SJCRH30 (cell line): ENCODE measurements around the gene EVI5L. TPM values are rescaled to one million over a fixed set of nuclear protein-coding genes. Genes with fewer than 3 reads are reported as not detected.
A peak's percentile ranks its signal among the peaks of the same experiment; 100 is the strongest.

ENCODE experiments used
- DNase-seq, 2 experiments: peaks; one replicate each; pipeline ENCODE4 v3.0.0-alpha.2; 2015 to 2020
- H3K27ac ChIP-seq: fragments of 250-450 bp; sonication (Bioruptor Pico); 2 replicates; pipeline ENCODE4 v1.5.1; 2020; ENCODE audit warnings: mild to moderate bottlenecking, moderate library complexity
- H3K27me3 ChIP-seq: fragments of 250-450 bp; sonication (Bioruptor Pico); 2 replicates; pipeline ENCODE4 v1.5.1; 2020; ENCODE audit warnings: mild to moderate bottlenecking, moderate library complexity
- H3K36me3 ChIP-seq: fragments of 250-450 bp; sonication (Bioruptor Pico); 2 replicates; pipeline ENCODE4 v1.5.1; 2020; ENCODE audit warnings: mild to moderate bottlenecking, moderate library complexity
- H3K4me1 ChIP-seq: fragments of 250-450 bp; sonication (Bioruptor Pico); 2 replicates; pipeline ENCODE4 v1.5.1; 2020; ENCODE audit warnings: mild to moderate bottlenecking, moderate library complexity
- H3K4me3 ChIP-seq: fragments of 250-450 bp; sonication (Bioruptor Pico); 2 replicates; pipeline ENCODE4 v1.5.1; 2020; ENCODE audit warnings: mild to moderate bottlenecking, moderate library complexity
- H3K9me3 ChIP-seq: fragments of 250-450 bp; sonication (Bioruptor Pico); replicated peaks from 2 replicates; pipeline ENCODE4 v1.5.1; 2020; ENCODE audit warnings: mild to moderate bottlenecking, moderate library complexity
- total RNA-seq: library from RNA; depleted of rRNA; stranded (reverse); fragments of >200 nt; shearing (Covaris generic); gene quantifications from 2 replicates; pipeline ENCODE4 v1.2.3, GENCODE V29; 2014

The EVI5L gene
- total RNA-seq, 1 experiment from 2014 or later, result 6.0 TPM

GRCh38 chr19:7830272-7830771, 304 bp downstream of the EVI5L start:
- H3K4me1 ChIP-seq, result no peaks in the 10 kb centered on the region

GRCh38 chr19:7830823-7831222, 805 bp downstream of the EVI5L start:
- no peaks in the 10 kb centered on the region for H3K9me3 ChIP-seq
- H3K4me3 ChIP-seq, result peak overlapping the region; percentile 62; the same call in 1 of the 2 replicates
- DNase-seq, result no peak
- H3K27ac ChIP-seq, result no peak overlapping the region
- no peaks in the 10 kb centered on the region for H3K36me3 ChIP-seq
- H3K4me1 ChIP-seq, result no peaks in the 10 kb centered on the region
- no peaks in the 10 kb centered on the region for H3K27me3 ChIP-seq

More at GRCh38 chr19:7830272-7830771, 304 bp downstream of the EVI5L start:
- H3K27ac ChIP-seq, result no peak overlapping the region
- no peaks in the 10 kb centered on the region for H3K36me3 ChIP-seq
- H3K9me3 ChIP-seq, result no peaks in the 10 kb centered on the region
- DNase-seq, result no peak
- H3K4me3 ChIP-seq, result peak overlapping the region; percentile 62
- H3K27me3 ChIP-seq, result no peaks in the 10 kb centered on the region

GRCh38 chr19:7831452-7831851, 1.4 kb downstream of the EVI5L start:
- Histone ChIP-seq H3K9me3 (no peaks in the 10 kb centered on the region), H3K4me3 (no peak overlapping the region), H3K27me3 (no peaks in the 10 kb centered on the region), H3K36me3 (no peaks in the 10 kb centered on the region), H3K4me1 (no peaks in the 10 kb centered on the region), H3K27ac (no peak overlapping the region)
- no peak for DNase-seq

DNA sequence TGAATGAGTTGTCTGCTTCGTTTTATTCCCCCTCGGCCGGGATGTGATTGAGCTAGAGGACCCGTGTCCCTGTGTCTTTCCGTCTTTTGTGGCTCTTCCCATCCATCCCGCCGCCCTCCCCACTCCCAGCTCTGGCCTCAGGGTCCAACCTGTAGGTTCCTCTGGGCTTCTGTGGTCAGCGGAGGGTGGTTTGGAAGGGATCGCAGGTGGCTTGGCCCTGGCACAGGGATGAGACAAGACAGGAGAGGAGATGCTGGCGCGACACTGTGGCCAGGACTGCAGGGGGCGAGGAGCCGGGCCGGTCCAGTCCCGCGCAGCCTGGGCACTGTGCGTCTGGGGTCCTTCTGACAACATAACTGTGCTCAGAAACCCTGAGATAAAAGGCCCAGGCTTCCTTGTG, 2.0 kb downstream of the EVI5L start:
- no peak for DNase-seq
- no peak overlapping the region for H3K4me3 ChIP-seq
- H3K36me3 ChIP-seq, result no peaks in the 10 kb centered on the region
- H3K9me3 ChIP-seq, result no peaks in the 10 kb centered on the region
- no peaks in the 10 kb centered on the region for H3K4me1 ChIP-seq
- no peak overlapping the region for H3K27ac ChIP-seq
- H3K27me3 ChIP-seq, result no peaks in the 10 kb centered on the region

DNA sequence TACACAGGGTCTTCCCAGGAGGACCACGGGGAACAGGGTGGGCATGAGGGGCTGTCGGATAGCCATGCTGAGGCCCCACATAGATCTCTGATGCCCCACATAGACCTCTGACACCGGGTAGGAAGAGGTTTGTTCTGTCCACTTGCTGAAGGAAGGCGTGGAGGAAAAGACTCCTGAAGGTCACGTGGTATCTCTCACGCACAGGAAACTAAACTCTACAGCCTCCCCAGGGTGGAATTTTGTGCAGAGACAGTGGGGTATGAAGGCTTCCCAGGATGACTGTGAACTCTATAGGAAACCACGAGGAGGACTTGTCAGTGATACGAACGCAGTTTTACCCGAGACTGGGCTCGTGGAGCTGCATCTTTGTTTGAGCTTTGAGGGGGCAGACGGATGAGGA, 2.8 kb downstream of the EVI5L start:
- no peaks in the 10 kb centered on the region for H3K36me3 ChIP-seq
- no peak overlapping the region for H3K27ac ChIP-seq

GRCh38 chr19:7833225-7834099, 3.4 kb downstream of the EVI5L start:
- no peaks in the 10 kb centered on the region for H3K4me1 ChIP-seq
- no peaks in the 10 kb centered on the region for H3K27me3 ChIP-seq
- H3K27ac ChIP-seq, result no peak overlapping the region
- no peaks in the 10 kb centered on the region for H3K36me3 ChIP-seq
- no peaks in the 10 kb centered on the region for H3K9me3 ChIP-seq
- H3K4me3 ChIP-seq, result no peak overlapping the region
- DNase-seq, result no peak

More for the DNA sequence above, 2.8 kb downstream of the EVI5L start:
- Histone ChIP-seq H3K4me3 (no peak overlapping the region), H3K4me1 (no peaks in the 10 kb centered on the region), H3K27me3 (no peaks in the 10 kb centered on the region), H3K9me3 (no peaks in the 10 kb centered on the region)
- DNase-seq, result no peak

DNA sequence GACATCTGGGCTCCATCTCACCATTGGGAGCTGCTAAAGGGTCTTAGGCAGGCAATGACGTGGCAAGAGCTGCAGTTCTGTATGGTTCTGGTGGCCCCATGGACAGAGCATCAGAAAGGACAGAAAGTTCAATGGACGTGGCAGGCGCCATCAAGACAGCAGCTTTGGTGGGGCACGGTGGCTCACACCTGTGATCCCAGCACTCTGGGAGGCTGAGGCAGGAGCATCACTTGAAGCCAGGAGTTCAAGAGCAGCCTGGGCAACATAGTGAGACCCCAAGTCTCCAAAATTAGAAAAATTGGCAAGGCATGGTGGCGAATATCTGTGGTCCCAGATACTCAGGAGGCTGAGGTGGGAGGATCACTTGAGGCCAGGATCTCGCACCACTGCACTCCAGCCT, 9.5 kb downstream of the EVI5L start:
- DNase-seq, result no peak
- H3K36me3 ChIP-seq, result no peaks in the 10 kb centered on the region
- H3K27ac ChIP-seq, result no peak overlapping the region
- H3K9me3 ChIP-seq, result no peaks in the 10 kb centered on the region
- H3K4me1 ChIP-seq, result no peaks in the 10 kb centered on the region
- H3K4me3 ChIP-seq, result no peak overlapping the region
- H3K27me3 ChIP-seq, result no peaks in the 10 kb centered on the region

- Histone ChIP-seq H3K27ac (no peak overlapping the region), H3K4me3 (no peak overlapping the region), H3K27me3 (no peaks in the 10 kb centered on the region), H3K4me1 (no peaks in the 10 kb centered on the region), H3K9me3 (no peaks in the 10 kb centered on the region), H3K36me3 (no peaks in the 10 kb centered on the region)
- DNase-seq, result no peak
Measured at GRCh38 chr19:7840629-7841028, 10.6 kb downstream of the EVI5L start.

DNA sequence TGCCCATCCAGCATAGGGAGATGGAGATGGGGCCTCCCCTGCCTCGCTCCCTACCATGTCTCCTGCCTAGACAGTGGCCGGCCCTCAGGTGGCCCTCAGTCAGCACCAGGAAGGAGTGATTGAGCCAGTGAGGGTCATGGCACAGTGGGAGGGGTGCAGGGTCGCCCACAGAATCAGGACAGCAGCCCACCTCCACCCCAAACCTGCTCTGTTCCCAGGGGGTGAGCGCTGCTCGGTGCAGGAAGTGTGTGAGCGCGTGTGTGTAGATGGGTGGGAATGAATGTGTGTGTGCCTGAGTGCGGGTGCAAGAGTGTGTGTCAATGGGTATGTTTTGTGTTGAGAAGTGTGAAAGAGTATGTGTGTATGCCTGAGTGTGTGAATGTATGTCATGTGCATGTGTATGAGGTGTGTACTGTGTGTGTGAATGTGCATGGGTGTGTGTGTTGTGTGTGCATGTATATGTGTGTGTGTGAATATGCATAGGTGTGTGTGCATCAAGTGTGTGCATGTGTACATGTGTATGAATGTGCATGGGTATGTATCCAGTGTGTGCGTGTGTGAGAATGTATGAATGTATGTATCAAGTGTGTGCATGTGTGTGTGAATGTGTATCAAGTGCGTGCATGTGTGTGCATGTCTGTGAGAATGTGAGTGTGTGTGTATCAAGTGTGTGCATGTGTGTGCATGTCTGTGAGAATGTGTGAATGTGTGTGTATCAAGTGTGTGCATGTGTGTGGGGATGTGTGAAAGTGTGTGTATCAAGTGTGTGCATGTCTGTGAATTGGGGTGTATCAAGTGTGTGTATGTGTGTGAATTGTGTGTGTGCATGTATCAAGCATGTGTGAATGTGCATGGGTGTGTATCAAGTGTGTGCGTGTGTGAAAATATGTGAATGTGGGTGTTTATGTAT, 12.0 kb downstream of the EVI5L start:
- Histone ChIP-seq H3K9me3 (no peaks in the 10 kb centered on the region), H3K36me3 (no peaks in the 10 kb centered on the region)
- no peak for DNase-seq

DNA sequence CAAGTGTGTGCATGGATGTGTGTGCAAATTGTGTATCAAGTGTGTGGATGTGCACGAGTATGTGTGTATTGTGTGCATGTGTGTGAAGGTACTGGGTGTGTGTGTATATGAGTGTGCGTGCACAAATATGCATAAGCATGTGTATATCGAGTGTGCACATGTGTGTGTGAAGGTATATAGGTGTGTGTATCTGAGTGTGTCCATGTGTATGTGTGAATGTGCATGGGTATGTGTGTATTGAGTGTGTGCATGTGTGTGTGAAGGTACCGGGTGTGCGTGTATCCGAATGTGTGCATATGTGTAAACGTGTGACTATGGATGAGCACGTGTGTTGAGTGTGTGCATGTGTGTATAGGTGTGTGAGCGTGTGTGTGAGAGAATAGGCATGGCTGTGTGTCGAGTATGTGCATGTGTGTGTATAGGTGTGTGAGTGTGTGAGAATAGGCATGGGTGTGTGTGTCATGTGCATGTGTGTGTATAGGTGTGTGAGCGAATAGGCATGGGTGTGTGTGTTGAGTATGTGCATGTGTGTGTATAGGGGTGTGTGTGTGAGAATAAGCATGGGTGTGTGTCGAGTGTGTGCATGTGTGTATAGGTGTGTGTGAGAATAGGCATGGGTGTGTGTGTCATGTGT, 12.8 kb downstream of the EVI5L start:
- Histone ChIP-seq H3K27ac (no peak overlapping the region), H3K4me3 (no peak overlapping the region), H3K36me3 (no peaks in the 10 kb centered on the region), H3K4me1 (no peaks in the 10 kb centered on the region), H3K27me3 (no peaks in the 10 kb centered on the region), H3K9me3 (no peaks in the 10 kb centered on the region)
- no peak for DNase-seq

More for the DNA sequence above, 12.0 kb downstream of the EVI5L start:
- H3K4me1 ChIP-seq, result no peaks in the 10 kb centered on the region
- no peak overlapping the region for H3K4me3 ChIP-seq
- H3K27ac ChIP-seq, result no peak overlapping the region
- H3K27me3 ChIP-seq, result no peaks in the 10 kb centered on the region

DNA sequence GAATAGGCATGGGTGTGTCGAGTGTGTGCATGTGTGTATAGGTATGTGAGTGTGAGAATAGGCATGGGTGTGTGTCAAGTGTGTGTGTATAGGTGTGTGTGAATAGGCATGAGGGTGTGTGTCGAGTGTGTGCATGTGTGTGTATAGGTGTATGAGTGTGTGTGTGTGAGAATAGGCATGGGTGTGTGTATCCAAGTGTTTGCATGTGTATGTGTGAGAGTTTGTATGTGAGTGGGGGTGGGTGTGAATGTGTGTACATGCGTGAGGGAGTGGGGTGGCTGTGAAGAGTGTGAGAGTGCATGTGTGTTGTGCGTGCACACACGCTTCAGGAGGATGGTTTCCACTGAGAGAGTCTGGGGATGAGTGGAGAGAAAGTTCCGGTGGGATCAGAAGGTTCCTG, 13.5 kb downstream of the EVI5L start:
- DNase-seq, result no peak
- Histone ChIP-seq H3K27ac (no peak overlapping the region), H3K4me3 (no peak overlapping the region), H3K36me3 (no peaks in the 10 kb centered on the region), H3K9me3 (no peaks in the 10 kb centered on the region), H3K4me1 (no peaks in the 10 kb centered on the region), H3K27me3 (no peaks in the 10 kb centered on the region)

GRCh38 chr19:7844405-7844804, 14.4 kb downstream of the EVI5L start:
- Histone ChIP-seq H3K4me3 (no peak overlapping the region), H3K4me1 (no peaks in the 10 kb centered on the region), H3K36me3 (no peaks in the 10 kb centered on the region), H3K27ac (no peak overlapping the region), H3K9me3 (no peaks in the 10 kb centered on the region), H3K27me3 (no peaks in the 10 kb centered on the region)
- no peak for DNase-seq

- no peaks in the 10 kb centered on the region for H3K9me3 ChIP-seq
- no peaks in the 10 kb centered on the region for H3K36me3 ChIP-seq
- H3K4me1 ChIP-seq, result no peaks in the 10 kb centered on the region
- DNase-seq, result no peak
- H3K27me3 ChIP-seq, result no peaks in the 10 kb centered on the region
- no peak overlapping the region for H3K4me3 ChIP-seq
- no peak overlapping the region for H3K27ac ChIP-seq
Measured at GRCh38 chr19:7844951-7845350, 14.9 kb downstream of the EVI5L start.

DNA sequence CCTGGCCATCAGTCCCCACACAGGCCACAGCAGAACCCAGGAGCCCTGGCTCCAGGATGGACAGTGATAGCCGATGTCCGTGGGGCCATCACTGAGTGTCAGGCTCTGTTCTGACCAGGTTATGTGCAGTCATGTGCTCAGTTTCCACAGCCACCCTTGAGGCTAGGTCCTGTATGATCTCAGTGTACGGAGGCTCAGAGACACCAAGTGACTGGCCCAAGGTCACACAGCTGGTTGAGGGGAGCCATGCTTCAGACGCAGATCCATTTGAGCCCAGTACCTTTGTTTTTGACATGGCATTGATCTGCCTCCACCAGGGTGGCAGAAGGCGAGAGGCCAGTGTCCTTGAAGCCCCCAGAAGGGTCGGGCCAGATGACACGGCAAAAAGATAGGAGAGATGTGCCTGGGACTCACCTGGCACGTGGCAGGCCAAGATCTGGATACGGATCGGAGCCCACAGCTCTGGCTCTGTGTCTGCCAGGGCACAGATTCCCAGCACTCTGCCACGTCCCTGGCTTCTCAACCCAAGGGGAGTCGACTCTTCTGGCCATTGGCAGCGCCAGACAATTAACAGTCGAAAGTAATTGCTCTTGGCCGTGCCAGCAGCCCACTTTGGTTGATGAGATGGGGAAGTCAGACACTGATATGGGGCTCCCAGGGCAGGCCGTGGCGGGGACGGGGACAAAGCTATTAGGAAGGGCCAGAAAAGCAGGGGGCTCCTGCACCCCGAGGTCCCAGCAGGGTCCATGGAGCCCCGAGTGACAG, 15.6 kb downstream of the EVI5L start:
- H3K4me1 ChIP-seq, result no peaks in the 10 kb centered on the region
- no peaks in the 10 kb centered on the region for H3K9me3 ChIP-seq
- no peak for DNase-seq
- H3K36me3 ChIP-seq, result no peaks in the 10 kb centered on the region
- H3K27me3 ChIP-seq, result no peaks in the 10 kb centered on the region
- no peak overlapping the region for H3K4me3 ChIP-seq
- H3K27ac ChIP-seq, result no peak overlapping the region
